Ishikawa (cell line): Measurements from ENCODE around the gene SERTM2.

Experiments
- CEBPB ChIP-seq: IDR thresholded peaks from 2 replicates; pipeline ENCODE4 v1.6.1; 2012
- CREB1 ChIP-seq: IDR thresholded peaks from 2 replicates; pipeline ENCODE4 v1.6.1; 2012; ENCODE audit warnings: low read depth
- EGR1 ChIP-seq: IDR thresholded peaks from 2 replicates; pipeline ENCODE4 v1.6.1; 2012
- EP300 ChIP-seq: IDR thresholded peaks from 2 replicates; pipeline ENCODE4 v1.6.1; 2012; ENCODE audit warnings: borderline replicate concordance
- FOXM1 ChIP-seq: IDR thresholded peaks from 2 replicates; pipeline ENCODE4 v1.6.1; 2012; ENCODE audit warnings: low read depth, borderline replicate concordance
- MAX ChIP-seq: IDR thresholded peaks from 2 replicates; pipeline ENCODE4 v1.6.1; 2012
- NFIC ChIP-seq: IDR thresholded peaks from 2 replicates; pipeline ENCODE4 v1.6.1; 2012
- RAD21 ChIP-seq: IDR thresholded peaks from 2 replicates; pipeline ENCODE4 v1.6.1; 2012; ENCODE audit warnings: low read depth
- TAF1 ChIP-seq: IDR thresholded peaks from 2 replicates; pipeline ENCODE4 v1.6.1; 2012; ENCODE audit warnings: low read depth, mild to moderate bottlenecking
- TCF12 ChIP-seq: IDR thresholded peaks from 2 replicates; pipeline ENCODE4 v1.6.1; 2012; ENCODE audit warnings: low read depth
- TEAD4 ChIP-seq: IDR thresholded peaks from 2 replicates; pipeline ENCODE4 v1.6.1; 2012
- YY1 ChIP-seq: IDR thresholded peaks from 2 replicates; pipeline ENCODE4 v1.6.1; 2012; ENCODE audit warnings: low read depth
- ZBTB7A ChIP-seq: IDR thresholded peaks from 2 replicates; pipeline ENCODE4 v1.6.1; 2012; ENCODE audit warnings: low read depth
- TF ChIP-seq, protein P1 (sequence below): IDR thresholded peaks from 2 replicates; pipeline ENCODE4 v1.6.1; 2012
- TF ChIP-seq, protein P2 (sequence below): IDR thresholded peaks from 2 replicates; pipeline ENCODE4 v1.6.1; 2012; ENCODE audit warnings: low read depth, mild to moderate bottlenecking

SERTM2 gene

DNA sequence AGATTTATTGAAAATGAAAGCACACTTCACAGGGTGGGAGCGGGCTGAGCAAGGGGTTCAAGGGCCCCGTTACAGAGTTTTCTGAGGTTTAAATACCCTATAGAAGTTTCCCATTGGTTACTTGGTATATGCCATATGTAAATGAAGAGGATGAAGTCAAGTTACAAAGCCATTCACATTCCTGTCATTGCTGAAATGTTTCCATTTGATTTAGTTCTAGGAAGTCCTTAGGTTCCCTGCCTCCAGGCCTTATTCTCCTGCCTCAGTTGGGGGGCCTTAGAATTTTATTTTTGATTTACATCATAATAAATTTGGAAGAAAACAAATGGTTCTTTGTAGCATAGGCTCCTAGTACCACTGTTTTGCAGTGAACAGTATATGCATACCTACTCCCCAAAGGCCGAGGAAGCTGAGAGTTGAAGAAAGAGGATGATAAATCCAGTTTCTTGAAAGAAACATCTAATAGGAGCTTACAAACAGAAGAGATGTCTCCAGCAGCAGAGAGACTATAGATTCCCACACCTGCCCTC, 31.8 kb downstream of the SERTM2 start:
- TF ChIP-seq TEAD4 = peak; percentile 43; the same call in 1 of the 2 replicates
- TF ChIP-seq, protein P1, sequence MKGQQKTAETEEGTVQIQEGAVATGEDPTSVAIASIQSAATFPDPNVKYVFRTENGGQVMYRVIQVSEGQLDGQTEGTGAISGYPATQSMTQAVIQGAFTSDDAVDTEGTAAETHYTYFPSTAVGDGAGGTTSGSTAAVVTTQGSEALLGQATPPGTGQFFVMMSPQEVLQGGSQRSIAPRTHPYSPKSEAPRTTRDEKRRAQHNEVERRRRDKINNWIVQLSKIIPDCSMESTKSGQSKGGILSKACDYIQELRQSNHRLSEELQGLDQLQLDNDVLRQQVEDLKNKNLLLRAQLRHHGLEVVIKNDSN = no peak

- no peak for TF ChIP-seq RAD21
- TF ChIP-seq TEAD4 = no peak
- no peak for TF ChIP-seq YY1
Measured at GRCh38 chrX:111555406-111555958, 44.0 kb downstream of the SERTM2 start.

DNA sequence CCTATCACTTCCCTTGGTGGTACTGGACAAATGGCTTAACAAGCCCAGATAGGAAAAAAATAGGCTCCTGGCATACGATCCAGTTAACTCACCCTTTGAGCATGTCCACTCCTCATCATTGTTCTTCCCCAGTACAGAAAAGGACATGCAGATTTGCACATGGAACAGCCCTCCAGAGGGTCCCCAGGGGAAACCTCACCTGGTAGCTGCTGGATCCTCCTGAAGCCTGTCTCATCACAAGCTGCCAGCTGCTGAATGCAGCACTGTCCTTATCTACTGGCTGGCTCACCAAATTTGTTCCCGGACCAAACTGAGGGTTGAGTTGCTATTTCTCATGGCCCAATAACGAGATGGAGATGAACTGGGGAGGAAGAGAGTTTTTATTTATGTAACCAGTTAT, 49.4 kb downstream of the SERTM2 start:
- TF ChIP-seq ZBTB7A = no peak
- no peak for TF ChIP-seq NFIC
- TF ChIP-seq EGR1 = no peak
- TF ChIP-seq CEBPB = no peak
- no peak for TF ChIP-seq TEAD4
- no peak for TF ChIP-seq EP300
- TF ChIP-seq FOXM1 = no peak
- TF ChIP-seq, protein P1 = no peak
- no peak for TF ChIP-seq TCF12
- TF ChIP-seq YY1 = no peak
- no peak for TF ChIP-seq TAF1
- TF ChIP-seq, protein P2, sequence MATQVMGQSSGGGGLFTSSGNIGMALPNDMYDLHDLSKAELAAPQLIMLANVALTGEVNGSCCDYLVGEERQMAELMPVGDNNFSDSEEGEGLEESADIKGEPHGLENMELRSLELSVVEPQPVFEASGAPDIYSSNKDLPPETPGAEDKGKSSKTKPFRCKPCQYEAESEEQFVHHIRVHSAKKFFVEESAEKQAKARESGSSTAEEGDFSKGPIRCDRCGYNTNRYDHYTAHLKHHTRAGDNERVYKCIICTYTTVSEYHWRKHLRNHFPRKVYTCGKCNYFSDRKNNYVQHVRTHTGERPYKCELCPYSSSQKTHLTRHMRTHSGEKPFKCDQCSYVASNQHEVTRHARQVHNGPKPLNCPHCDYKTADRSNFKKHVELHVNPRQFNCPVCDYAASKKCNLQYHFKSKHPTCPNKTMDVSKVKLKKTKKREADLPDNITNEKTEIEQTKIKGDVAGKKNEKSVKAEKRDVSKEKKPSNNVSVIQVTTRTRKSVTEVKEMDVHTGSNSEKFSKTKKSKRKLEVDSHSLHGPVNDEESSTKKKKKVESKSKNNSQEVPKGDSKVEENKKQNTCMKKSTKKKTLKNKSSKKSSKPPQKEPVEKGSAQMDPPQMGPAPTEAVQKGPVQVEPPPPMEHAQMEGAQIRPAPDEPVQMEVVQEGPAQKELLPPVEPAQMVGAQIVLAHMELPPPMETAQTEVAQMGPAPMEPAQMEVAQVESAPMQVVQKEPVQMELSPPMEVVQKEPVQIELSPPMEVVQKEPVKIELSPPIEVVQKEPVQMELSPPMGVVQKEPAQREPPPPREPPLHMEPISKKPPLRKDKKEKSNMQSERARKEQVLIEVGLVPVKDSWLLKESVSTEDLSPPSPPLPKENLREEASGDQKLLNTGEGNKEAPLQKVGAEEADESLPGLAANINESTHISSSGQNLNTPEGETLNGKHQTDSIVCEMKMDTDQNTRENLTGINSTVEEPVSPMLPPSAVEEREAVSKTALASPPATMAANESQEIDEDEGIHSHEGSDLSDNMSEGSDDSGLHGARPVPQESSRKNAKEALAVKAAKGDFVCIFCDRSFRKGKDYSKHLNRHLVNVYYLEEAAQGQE = no peak
- TF ChIP-seq RAD21 = no peak
- TF ChIP-seq MAX = no peak
- TF ChIP-seq CREB1 = no peak

DNA sequence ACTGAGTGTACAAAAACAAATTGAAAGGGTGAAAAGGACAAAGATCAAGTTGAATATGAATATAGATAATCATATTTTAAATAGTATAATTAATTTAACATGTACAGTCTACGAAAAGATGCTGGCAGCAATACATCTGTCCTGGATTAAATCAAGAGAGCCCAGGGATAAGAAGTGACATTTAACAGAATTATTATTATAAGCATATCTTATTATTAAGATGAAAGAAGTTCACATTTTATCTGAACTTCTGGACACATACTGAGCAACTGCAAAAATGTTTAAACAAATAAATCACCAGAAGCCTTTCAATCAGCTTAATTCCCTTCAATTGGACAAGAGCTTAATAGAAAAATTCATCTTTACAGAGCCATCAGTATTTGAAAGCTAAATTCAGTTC, 50.4 kb downstream of the SERTM2 start:
- no peak for TF ChIP-seq TEAD4
- no peak for TF ChIP-seq TAF1
- TF ChIP-seq CREB1 = no peak
- no peak for TF ChIP-seq CEBPB
- TF ChIP-seq, protein P1 = no peak
- no peak for TF ChIP-seq NFIC
- TF ChIP-seq RAD21 = no peak
- no peak for TF ChIP-seq TCF12
- TF ChIP-seq, protein P2 = no peak
- no peak for TF ChIP-seq ZBTB7A
- no peak for TF ChIP-seq MAX
- no peak for TF ChIP-seq YY1
- TF ChIP-seq EP300 = no peak
- no peak for TF ChIP-seq EGR1
- TF ChIP-seq FOXM1 = no peak

DNA sequence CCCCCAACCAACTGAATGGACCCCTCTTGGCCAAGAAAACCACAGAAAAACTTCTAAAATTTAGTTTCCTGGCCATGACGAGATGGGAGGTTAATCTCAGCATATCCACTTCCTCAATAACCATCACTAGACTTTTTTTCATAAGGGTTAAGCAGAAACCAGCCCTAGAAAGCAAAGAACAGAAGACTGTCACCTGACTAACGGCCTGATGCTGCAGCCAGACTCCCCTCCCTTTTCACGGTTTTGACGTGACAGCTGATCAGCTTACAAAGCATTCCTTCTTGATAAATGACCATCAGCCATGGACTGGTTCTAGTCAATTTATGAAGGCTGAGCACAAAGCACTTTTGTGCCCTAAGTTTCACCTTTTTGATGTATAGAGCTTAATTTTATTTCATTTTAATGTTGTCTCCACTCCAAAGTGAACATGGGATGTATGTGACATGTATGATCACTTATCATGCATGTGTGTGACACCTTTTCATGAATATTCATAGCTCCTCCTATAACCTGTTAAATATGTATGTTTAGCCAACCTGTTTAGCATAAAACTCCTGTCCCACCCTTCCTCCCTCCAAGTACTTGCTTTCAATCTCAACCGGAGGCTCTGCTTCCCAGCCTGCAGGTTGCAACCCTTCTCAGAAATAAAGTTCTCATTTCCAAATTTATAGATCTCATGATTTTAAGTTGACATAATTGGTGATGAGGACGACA, 56.3 kb downstream of the SERTM2 start:
- no peak for TF ChIP-seq TAF1
- no peak for TF ChIP-seq RAD21
- TF ChIP-seq CEBPB = no peak
- no peak for TF ChIP-seq CREB1
- TF ChIP-seq, protein P1 = no peak
- TF ChIP-seq, protein P2 = no peak
